Brain microvascular endothelial cell (primary cell): ENCODE data around the gene TUBGCP5.

Source experiments
- DNase-seq: peaks from one replicate; pipeline ENCODE4 v3.0.0-alpha.2; 2020
- H3K27ac ChIP-seq: fragments of 250-450 bp; sonication (Bioruptor Pico); 2 replicates; pipeline ENCODE4 v1.5.1; 2020; ENCODE audit warnings: mild to moderate bottlenecking, moderate library complexity
- H3K27me3 ChIP-seq: fragments of 250-450 bp; sonication (Bioruptor Pico); replicated peaks from 2 replicates; pipeline ENCODE4 v1.5.1; 2020; ENCODE audit warnings: mild to moderate bottlenecking
- H3K36me3 ChIP-seq: fragments of 250-450 bp; sonication (Bioruptor Pico); replicated peaks from 2 replicates; pipeline ENCODE4 v1.5.1; 2020; ENCODE audit warnings: mild to moderate bottlenecking
- H3K4me3 ChIP-seq: 2 replicates; pipeline ENCODE4 v1.5.1; 2011; ENCODE audit warnings: low read depth, mild to moderate bottlenecking, control low read depth, low read length, moderate library complexity
- CTCF ChIP-seq: IDR thresholded peaks from 2 replicates; pipeline ENCODE4 v1.5.1; 2011; ENCODE audit warnings: low read depth, mild to moderate bottlenecking, moderate library complexity, low read length, control low read depth, inconsistent platforms; ENCODE audit errors: missing control alignments
- in situ Hi-C: cut with HindIII; loops from 2 replicates; pipeline ENCODE4 v1.10.0; 2017; ENCODE audit warnings: low sequenced_read_pairs, low pct_ligation_motif_present

Gene TUBGCP5

GRCh38 chr15:22950256-22950990, 88.9 kb downstream of the TUBGCP5 start:
- no peak for DNase-seq
- no peaks in the 10 kb centered on the region for H3K36me3 ChIP-seq
- H3K4me3 ChIP-seq = no peak overlapping the region
- TF ChIP-seq CTCF = no peak
- H3K27ac ChIP-seq = no peak overlapping the region
- H3K27me3 ChIP-seq = no peaks in the 10 kb centered on the region
- in situ Hi-C loops = no loop called here
